T-helper 2 cell treated with Interferon-gamma antibody and Interleukin-4, amounts not matched to agents 5 μg/mL and 100 μg/mL, for 36 hours (primary cell): ENCODE results near the gene FAM9B.

ENCODE experiments used
- DNase-seq: peaks from one replicate; pipeline ENCODE4 v3.0.0; 2021; ENCODE audit warnings: low spot score
- H3K27ac Mint-ChIP-seq: one replicate; pipeline ENCODE4 v1.8.0; 2021; ENCODE audit warnings: mild to moderate bottlenecking, mixed read lengths
- H3K27me3 Mint-ChIP-seq: one replicate; pipeline ENCODE4 v1.8.0; 2021; ENCODE audit warnings: low read depth, mixed read lengths
- H3K36me3 Mint-ChIP-seq: one replicate; pipeline ENCODE4 v1.8.0; 2021; ENCODE audit warnings: low read depth, mixed read lengths
- H3K4me1 Mint-ChIP-seq: one replicate; pipeline ENCODE4 v1.8.0; 2021; ENCODE audit warnings: low read depth, mixed read lengths
- H3K4me3 Mint-ChIP-seq: one replicate; pipeline ENCODE4 v1.8.0; 2022; ENCODE audit warnings: mild to moderate bottlenecking, moderate library complexity, mixed read lengths
- H3K9me3 Mint-ChIP-seq: one replicate; pipeline ENCODE4 v1.8.0; 2021; ENCODE audit warnings: mixed read lengths

FAM9B gene

DNA sequence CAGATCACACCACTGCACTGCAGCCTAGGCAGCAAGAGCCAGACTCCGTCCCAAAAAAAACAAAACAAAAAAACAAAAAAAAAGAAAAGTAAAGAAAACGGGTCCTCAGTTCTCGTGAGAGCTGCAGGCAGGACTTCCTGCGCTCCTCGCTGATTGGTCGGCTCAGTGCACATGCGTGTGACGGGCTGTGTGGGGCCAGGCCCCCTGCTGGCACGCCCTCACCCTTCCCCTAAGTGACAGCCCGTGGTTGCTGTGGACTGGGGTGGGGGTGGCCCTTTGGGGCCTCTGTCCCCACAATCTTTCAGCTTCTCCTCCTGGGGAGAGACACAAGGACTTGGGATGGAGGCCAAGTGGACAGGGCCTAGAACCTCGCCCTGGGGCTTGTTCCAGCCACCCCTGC, at the start of gene FAM9B:
FAM9B (minus strand) TSS at position 139 of the 400 bp plus-strand sequence. CDS start 1,141 bp downstream, outside the sequence.
- Mint-ChIP-seq H3K9me3 (no peaks in the 10 kb centered on the region), H3K4me1 (peaks cover 4% of the 10 kb centered on the region), H3K27me3 (peaks cover 2% of the 10 kb centered on the region), H3K36me3 (no peaks in the 10 kb centered on the region), H3K27ac (no peak within 1 kb of the TSS), H3K4me3 (no peak within 1 kb of the TSS)
- no peak for DNase-seq

DNA sequence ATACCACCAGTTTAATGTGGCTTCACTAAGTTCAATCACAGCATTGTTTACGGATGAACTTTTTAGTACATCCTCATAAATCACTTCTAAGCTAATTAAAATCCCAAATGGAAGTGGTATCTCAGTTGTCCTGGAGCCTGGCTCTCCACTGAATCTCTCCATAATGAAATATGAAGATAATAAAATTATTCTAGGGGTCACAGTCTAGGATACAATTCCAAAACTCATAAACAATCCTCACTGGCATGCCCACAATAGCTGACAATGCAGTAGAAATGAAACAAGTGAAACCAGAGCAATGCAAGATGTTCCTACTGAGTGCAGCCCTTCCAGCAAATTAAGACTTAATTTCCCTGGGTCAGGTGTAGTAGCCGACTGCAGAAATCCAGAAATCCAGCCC, 47.3 kb upstream of the FAM9B start:
- Mint-ChIP-seq H3K27me3 (no peaks in the 10 kb centered on the region), H3K4me1 (no peaks in the 10 kb centered on the region), H3K36me3 (no peaks in the 10 kb centered on the region), H3K4me3 (no peak overlapping the region), H3K9me3 (peaks cover 6% of the 10 kb centered on the region), H3K27ac (no peak overlapping the region)
- no peak for DNase-seq

DNA sequence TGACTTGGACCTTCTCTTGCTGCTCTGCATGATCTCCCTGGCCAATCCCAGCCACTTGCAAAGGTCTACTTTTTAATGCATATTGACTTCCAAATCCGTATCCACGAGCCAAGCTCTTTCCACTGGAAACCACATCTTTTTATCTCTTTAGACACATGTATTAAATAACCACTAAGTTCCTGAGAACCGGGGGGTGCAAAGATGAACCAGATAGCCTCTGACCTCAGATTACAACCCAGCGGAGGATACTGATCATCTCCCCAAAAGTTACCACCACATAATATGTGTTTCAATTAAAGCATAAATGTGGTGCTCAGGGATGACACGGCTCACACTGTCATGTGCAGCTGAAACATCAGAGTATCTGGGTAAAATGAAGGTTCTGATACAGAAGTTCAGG, 40.4 kb upstream of the FAM9B start:
- no peaks in the 10 kb centered on the region for H3K36me3 Mint-ChIP-seq
- no peak overlapping the region for H3K4me3 Mint-ChIP-seq
- no peak for DNase-seq
- peaks cover 4% of the 10 kb centered on the region for H3K4me1 Mint-ChIP-seq
- H3K9me3 Mint-ChIP-seq, result peaks cover 1% of the 10 kb centered on the region
- H3K27ac Mint-ChIP-seq, result no peak overlapping the region
- peaks cover 6% of the 10 kb centered on the region for H3K27me3 Mint-ChIP-seq

DNA sequence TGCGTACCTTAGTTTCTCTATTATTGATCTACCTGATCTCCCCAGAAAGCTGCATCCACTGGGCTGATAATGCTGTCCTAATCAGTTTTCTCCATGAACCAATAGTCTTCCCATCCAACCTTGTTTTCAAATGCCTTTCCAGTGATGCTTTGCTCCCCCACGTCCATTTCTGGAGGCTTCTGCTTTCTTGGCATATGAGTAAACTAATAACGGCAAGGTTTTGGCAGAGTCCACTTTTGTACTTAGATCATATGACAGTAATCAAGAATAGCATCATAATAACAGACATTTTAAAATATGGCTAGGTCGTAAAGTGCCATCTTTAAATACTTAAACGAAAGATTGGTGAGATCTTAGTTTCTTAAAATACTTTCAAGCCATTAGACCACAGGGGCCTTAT, 38.4 kb upstream of the FAM9B start:
- Mint-ChIP-seq H3K27ac (no peak overlapping the region), H3K36me3 (no peaks in the 10 kb centered on the region), H3K27me3 (peaks cover 6% of the 10 kb centered on the region), H3K4me1 (peaks cover 4% of the 10 kb centered on the region), H3K4me3 (no peak overlapping the region), H3K9me3 (no peaks in the 10 kb centered on the region)
- DNase-seq, result no peak

DNA sequence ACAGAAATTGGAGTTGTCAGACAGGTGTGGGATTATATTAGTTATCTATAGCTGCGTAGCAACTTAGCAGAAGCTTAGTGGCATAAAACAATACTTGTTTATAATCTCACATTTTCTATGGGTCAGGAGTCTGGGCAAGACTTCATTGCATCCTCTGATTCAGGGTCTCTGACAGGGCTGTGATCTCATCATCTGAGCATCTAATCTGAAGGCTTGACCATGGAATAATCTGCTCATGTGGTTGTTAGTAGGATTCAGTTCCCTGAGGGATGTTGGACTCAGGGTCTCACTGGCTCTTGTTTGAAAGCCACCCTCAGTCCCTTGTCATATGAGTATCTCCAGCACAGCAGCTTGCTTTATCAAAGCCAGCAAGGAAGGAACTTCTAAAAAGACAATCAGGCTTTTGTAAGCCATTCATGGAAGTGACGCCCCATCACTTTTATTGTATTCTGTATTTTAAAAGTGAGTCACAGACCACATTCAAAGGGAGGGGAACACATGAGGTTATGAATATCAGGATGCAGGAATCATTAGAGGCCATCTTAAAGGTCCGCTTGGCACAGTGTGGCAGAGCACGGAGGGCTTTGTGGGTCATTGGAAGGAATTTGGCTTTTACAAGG, 37.2 kb upstream of the FAM9B start:
- H3K4me3 Mint-ChIP-seq, result no peak overlapping the region
- no peaks in the 10 kb centered on the region for H3K36me3 Mint-ChIP-seq
- peaks cover 4% of the 10 kb centered on the region for H3K4me1 Mint-ChIP-seq
- no peak for DNase-seq
- H3K27me3 Mint-ChIP-seq, result peaks cover 6% of the 10 kb centered on the region
- H3K27ac Mint-ChIP-seq, result no peak overlapping the region
- H3K9me3 Mint-ChIP-seq, result no peaks in the 10 kb centered on the region

DNA sequence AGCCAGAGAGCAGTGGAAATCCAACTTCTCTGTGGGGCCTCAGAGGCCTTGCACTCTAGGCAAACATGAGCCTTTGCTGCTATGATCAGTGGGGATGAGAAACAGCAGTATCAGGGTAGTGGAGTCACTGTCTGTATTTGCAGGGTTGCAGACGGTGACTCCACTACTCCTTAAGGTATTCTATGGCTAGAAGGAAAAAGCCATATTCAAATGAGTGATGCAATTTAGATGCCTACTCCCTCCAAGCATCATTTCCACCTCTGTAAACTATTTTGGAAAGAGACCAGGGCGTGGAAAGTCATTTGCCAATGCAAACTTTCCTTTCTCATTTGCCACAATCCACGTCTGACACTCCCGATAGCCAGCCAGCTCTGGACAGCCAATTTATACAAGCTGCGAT, 35.6 kb upstream of the FAM9B start:
- no peak overlapping the region for H3K27ac Mint-ChIP-seq
- H3K4me3 Mint-ChIP-seq, result no peak overlapping the region

DNA sequence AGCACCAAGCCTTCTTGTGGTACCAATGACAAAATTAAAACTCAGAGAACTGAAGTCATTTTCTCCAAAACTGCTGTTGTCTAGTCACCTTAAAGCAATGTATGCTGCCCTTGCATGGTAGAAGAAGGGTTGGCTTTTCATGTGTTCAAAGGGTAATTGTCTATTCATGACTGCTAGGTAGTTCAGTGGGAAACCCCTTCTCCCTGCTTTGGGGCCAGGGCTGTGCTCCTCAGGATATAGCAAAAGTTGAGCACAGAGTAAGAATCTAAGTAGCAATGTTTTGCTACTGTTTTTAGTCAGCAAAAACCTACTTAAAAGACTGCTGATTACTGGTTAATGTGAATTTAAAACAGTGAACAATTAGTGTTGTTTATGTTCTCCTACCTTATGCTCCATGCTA, 30.8 kb upstream of the FAM9B start:
- no peak for DNase-seq
- Mint-ChIP-seq H3K27ac (no peak overlapping the region), H3K9me3 (no peaks in the 10 kb centered on the region), H3K4me1 (no peaks in the 10 kb centered on the region), H3K4me3 (no peak overlapping the region), H3K27me3 (peaks cover 6% of the 10 kb centered on the region), H3K36me3 (no peaks in the 10 kb centered on the region)

More for the DNA sequence above, 35.6 kb upstream of the FAM9B start:
- Mint-ChIP-seq H3K36me3 (no peaks in the 10 kb centered on the region), H3K4me1 (peaks cover 2% of the 10 kb centered on the region), H3K27me3 (peaks cover 7% of the 10 kb centered on the region), H3K9me3 (no peaks in the 10 kb centered on the region)
- DNase-seq, result no peak

DNA sequence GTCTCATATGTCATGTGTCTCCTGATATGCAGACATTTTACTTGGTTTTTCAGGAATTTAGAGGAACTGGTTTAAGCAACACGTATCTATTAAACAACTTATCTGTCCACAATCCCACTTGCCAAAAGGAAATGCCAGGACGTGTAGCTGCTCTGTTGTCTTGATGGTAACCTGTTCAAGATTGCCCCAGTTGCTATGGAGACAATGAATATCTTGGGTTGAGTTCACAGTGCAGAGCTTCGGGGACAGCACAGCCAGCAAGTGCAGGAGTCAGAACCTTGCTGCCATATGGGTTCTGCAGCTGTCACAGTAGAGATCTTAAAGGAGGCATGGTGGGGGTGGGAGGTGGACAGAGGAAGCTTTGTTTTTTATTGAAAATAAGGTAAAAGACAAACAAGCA, 28.7 kb upstream of the FAM9B start:
- Mint-ChIP-seq H3K4me3 (no peak overlapping the region), H3K36me3 (no peaks in the 10 kb centered on the region), H3K9me3 (no peaks in the 10 kb centered on the region), H3K27ac (no peak overlapping the region), H3K27me3 (peaks cover 6% of the 10 kb centered on the region), H3K4me1 (no peaks in the 10 kb centered on the region)
- DNase-seq, result no peak

DNA sequence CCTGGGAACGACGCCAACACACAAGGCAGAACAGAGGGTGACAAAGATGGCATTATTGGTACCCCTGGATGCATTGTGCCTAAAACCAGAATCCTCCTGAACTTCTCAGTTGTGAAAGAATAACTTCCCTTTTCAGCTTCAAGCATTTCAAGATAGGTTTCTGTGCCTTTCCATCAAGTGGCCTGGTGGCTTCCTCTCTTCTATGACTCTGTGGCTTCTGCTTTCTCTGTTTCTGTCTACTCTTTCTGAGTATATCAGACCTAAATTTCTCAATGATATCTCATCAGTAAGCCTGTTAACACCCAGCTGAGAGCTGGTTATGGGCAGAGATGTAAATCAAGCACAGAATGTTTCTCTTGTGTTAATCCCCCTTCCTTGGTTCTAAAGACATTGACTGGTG, 21.4 kb upstream of the FAM9B start:
- Mint-ChIP-seq H3K4me1 (peaks cover 13% of the 10 kb centered on the region), H3K27me3 (peaks cover 2% of the 10 kb centered on the region), H3K27ac (no peak overlapping the region), H3K36me3 (no peaks in the 10 kb centered on the region), H3K4me3 (peak overlapping the region; percentile 32), H3K9me3 (no peaks in the 10 kb centered on the region)
- peak; percentile 4 for DNase-seq

DNA sequence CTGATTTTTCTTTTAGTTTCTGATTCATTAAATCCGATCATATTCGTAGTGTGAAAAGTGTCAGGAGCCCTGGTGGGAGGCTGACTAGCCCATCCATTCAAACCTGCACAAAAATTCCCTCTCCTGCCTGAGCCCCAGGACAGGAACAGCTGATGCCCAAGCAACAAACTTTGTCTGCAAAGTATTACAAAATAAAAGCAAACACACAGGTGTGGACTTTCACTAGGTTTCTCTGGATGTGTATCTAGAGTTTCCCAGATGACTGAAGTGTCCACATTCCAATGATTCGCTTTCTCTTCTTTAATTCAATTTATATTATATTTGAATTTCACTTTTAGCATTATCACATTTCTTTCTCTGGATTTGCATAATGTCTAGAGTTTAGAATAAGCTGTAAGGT, 18.2 kb upstream of the FAM9B start:
- DNase-seq, result no peak
- Mint-ChIP-seq H3K36me3 (no peaks in the 10 kb centered on the region), H3K9me3 (no peaks in the 10 kb centered on the region), H3K4me3 (no peak overlapping the region), H3K4me1 (peaks cover 13% of the 10 kb centered on the region), H3K27me3 (peaks cover 2% of the 10 kb centered on the region), H3K27ac (no peak overlapping the region)

DNA sequence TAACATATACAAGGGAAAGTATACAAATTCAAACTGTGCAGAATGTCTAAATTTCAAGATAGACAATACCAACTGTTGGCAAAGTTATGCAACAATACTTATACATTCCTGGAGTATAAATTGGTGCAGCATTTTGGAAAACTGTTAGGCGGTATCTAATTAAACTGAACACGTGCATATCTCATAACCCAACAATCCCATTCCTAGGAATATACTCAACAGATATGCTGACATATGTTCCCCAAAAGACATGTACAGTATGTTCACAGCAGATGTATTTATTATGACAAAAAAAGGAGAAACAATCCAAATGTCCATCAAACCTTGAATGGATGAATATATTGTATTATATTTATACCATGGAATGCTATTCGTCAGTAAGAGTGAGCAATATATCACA, 16.4 kb upstream of the FAM9B start:
- Mint-ChIP-seq H3K27me3 (peaks cover 2% of the 10 kb centered on the region), H3K36me3 (no peaks in the 10 kb centered on the region), H3K4me1 (peaks cover 2% of the 10 kb centered on the region), H3K27ac (no peak overlapping the region), H3K4me3 (no peak overlapping the region), H3K9me3 (no peaks in the 10 kb centered on the region)
- DNase-seq, result no peak

DNA sequence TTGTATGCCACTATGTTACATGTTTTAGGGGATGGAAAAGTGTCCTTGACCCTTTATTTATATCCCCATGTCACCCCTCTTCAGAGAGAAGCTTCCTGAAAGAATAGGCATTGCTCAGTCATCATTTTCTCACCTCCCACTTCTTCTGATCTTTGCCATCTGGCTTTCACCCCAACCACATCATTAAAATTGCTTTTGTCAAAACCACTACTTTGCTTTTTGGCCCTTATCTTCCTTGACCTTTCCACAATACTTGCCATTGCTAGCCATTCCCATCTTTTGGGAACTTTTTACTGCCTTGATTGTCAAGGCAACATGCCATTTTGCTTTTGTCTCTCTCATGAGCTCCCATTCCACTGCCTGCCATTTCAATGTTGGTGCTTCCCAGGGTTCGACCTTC, 14.9 kb upstream of the FAM9B start:
- no peak overlapping the region for H3K27ac Mint-ChIP-seq
- H3K9me3 Mint-ChIP-seq, result no peaks in the 10 kb centered on the region
- DNase-seq, result no peak
- H3K4me3 Mint-ChIP-seq, result no peak overlapping the region
- H3K27me3 Mint-ChIP-seq, result no peaks in the 10 kb centered on the region
- no peaks in the 10 kb centered on the region for H3K36me3 Mint-ChIP-seq
- H3K4me1 Mint-ChIP-seq, result no peaks in the 10 kb centered on the region

DNA sequence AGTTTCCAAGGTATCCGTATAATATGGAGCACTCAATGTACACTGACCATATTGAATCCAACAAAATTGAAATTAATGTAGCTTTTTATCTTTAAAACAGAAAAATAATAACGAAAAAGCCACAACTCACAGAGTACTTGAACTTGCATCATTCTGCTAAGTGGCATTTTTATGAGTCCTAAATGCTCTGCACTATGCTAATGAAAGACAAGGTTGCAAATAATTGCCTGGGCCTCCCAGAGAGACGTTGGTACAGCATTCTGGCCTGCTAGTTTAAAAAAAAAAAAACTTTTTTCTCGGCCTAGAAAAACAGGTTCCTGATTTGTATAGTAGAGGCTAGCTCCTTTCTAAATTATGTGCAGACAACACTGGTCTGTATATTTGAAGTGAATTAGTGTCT, 4.3 kb upstream of the FAM9B start:
- no peak overlapping the region for H3K4me3 Mint-ChIP-seq
- no peaks in the 10 kb centered on the region for H3K27me3 Mint-ChIP-seq
- peaks cover 4% of the 10 kb centered on the region for H3K4me1 Mint-ChIP-seq
- H3K36me3 Mint-ChIP-seq, result no peaks in the 10 kb centered on the region
- no peaks in the 10 kb centered on the region for H3K9me3 Mint-ChIP-seq
- H3K27ac Mint-ChIP-seq, result no peak overlapping the region
- DNase-seq, result no peak

DNA sequence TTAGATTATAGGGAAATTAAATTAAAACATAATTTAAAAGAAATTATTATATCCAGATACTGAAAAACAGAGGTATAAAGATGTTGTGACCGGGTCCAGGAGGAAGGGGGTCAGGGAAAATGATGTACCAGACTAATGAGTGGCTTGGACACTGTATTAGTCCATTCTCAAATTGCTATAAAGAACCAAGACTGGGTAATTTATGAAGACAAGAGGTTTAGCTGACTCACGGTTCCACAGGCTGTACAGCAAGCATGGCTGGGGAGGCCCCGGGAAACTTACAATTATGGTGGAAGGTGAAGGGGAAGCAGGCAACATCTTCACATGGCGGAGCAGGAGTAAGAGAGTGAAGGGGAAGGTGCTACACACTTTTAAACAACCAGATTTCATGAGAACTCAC, 3.4 kb upstream of the FAM9B start:
- no peaks in the 10 kb centered on the region for H3K27me3 Mint-ChIP-seq
- no peak overlapping the region for H3K4me3 Mint-ChIP-seq
- no peaks in the 10 kb centered on the region for H3K36me3 Mint-ChIP-seq
- DNase-seq, result no peak
- peaks cover 4% of the 10 kb centered on the region for H3K4me1 Mint-ChIP-seq
- H3K9me3 Mint-ChIP-seq, result no peaks in the 10 kb centered on the region
- no peak overlapping the region for H3K27ac Mint-ChIP-seq

DNA sequence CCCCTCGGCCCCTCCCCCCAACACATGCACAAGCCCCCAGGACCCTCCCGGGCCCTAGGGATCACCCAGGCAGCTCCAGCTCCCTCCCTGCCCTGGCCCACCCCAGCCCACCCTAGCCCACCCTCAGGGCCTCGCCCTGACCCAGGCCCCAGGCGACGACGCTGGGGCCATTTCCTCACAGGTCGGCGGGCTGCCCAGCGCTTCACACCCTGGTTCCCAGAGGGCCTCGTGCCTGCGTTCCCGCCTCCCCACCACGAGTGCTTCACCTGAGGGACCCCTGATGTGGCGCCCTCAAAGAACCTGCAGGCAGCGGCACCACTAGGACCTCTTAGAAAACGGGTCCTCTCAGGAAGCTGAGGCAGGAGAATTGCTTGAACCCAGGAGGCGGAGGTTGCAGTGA, 341 bp downstream of the FAM9B start:
- H3K27me3 Mint-ChIP-seq, result peaks cover 2% of the 10 kb centered on the region

More for the DNA sequence above, 341 bp downstream of the FAM9B start:
- Mint-ChIP-seq H3K27ac (no peak overlapping the region), H3K36me3 (no peaks in the 10 kb centered on the region), H3K9me3 (no peaks in the 10 kb centered on the region), H3K4me1 (peaks cover 4% of the 10 kb centered on the region), H3K4me3 (no peak overlapping the region)
- no peak for DNase-seq
